ENCODE data around the gene UPF1.

GRCh38 chr19:18905058-18905456, 73.3 kb downstream of the UPF1 start:
- no peak for TF ChIP-seq POLR2A (IDR thresholded peaks at IDR 0.05)
- TF ChIP-seq, protein P1, sequence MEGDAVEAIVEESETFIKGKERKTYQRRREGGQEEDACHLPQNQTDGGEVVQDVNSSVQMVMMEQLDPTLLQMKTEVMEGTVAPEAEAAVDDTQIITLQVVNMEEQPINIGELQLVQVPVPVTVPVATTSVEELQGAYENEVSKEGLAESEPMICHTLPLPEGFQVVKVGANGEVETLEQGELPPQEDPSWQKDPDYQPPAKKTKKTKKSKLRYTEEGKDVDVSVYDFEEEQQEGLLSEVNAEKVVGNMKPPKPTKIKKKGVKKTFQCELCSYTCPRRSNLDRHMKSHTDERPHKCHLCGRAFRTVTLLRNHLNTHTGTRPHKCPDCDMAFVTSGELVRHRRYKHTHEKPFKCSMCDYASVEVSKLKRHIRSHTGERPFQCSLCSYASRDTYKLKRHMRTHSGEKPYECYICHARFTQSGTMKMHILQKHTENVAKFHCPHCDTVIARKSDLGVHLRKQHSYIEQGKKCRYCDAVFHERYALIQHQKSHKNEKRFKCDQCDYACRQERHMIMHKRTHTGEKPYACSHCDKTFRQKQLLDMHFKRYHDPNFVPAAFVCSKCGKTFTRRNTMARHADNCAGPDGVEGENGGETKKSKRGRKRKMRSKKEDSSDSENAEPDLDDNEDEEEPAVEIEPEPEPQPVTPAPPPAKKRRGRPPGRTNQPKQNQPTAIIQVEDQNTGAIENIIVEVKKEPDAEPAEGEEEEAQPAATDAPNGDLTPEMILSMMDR (IDR thresholded peaks at IDR 0.05), result no peak
- TF ChIP-seq POLR2AphosphoS5 (IDR thresholded peaks at IDR 0.05), result no peak
